HEK293 (cell line): Measurements from ENCODE around the gene EZH2.

ENCODE experiments used
- CTCF ChIA-PET: fragments of 350-600 bp; formaldehyde crosslinking; extraction: SDS; loops from one replicate; lab custom pipeline; 2021; ENCODE audit warnings: antibody characterized with exemption; lab: Yijun Ruan, JAX
- POLR2A ChIA-PET: fragments of 300-600 bp; formaldehyde crosslinking; extraction: SDS; loops from one replicate; lab custom pipeline; 2020; ENCODE audit warnings: antibody characterized with exemption, inconsistent platforms; lab: Yijun Ruan, JAX
- H3K27ac ChIP-seq: fragments of 200-500 bp; sonication (Bioruptor generic); 2 replicates; pipeline ENCODE4 v1.5.1; 2014; ENCODE audit warnings: low read depth, low read length, control low read depth, inconsistent platforms; ENCODE audit errors: extremely low read depth
- H3K36me3 ChIP-seq, 2 experiments: fragments of 200-500 bp in 1 of 2; sonication (Bioruptor generic) in 1 of 2; 1 replicate in 1 of 2; 2 replicates in 1 of 2; pipeline ENCODE4 v1.5.1; 2014 to 2017; ENCODE audit warnings: inconsistent platforms in 2 of 2, low read length in 2 of 2; ENCODE audit not compliant: control insufficient read depth in 2 of 2, insufficient read depth in 1 of 2
- H3K4me1 ChIP-seq: fragments of 200-500 bp; sonication (Bioruptor generic); 2 replicates; pipeline ENCODE4 v1.5.1; 2014; ENCODE audit warnings: mild to moderate bottlenecking, low read length, inconsistent platforms; ENCODE audit not compliant: control insufficient read depth, insufficient read depth
- H3K4me3 ChIP-seq: 2 replicates; pipeline ENCODE4 v1.5.1; 2011; ENCODE audit warnings: low read depth, mild to moderate bottlenecking, control low read depth, low read length, moderate library complexity
- H3K9me3 ChIP-seq: fragments of 200-500 bp; sonication (Bioruptor generic); 2 replicates; pipeline ENCODE4 v1.5.1; 2014; ENCODE audit warnings: low read depth, low read length, inconsistent platforms; ENCODE audit not compliant: control insufficient read depth, insufficient read depth
- FEZF1 ChIP-seq: fragments of 450-650 bp; formaldehyde crosslinking; IDR thresholded peaks from 2 replicates; pipeline ENCODE4 v1.5.1; 2016; ENCODE audit warnings: missing biosample characterization, missing genetic modification characterization
- GFI1B ChIP-seq: fragments of 450-650 bp; formaldehyde crosslinking; IDR thresholded peaks from 2 replicates; pipeline ENCODE4 v1.5.1; 2016; ENCODE audit warnings: missing biosample characterization, missing genetic modification characterization
- GLI2 ChIP-seq: fragments of 450-650 bp; formaldehyde crosslinking; IDR thresholded peaks from 2 replicates; pipeline ENCODE4; 2017; ENCODE audit warnings: missing biosample characterization, missing genetic modification characterization, low read depth, borderline replicate concordance
- GLI4 ChIP-seq: fragments of 450-650 bp; formaldehyde crosslinking; IDR thresholded peaks from 2 replicates; pipeline ENCODE4 v1.5.1; 2016; ENCODE audit warnings: missing biosample characterization, missing genetic modification characterization
- MYNN ChIP-seq: fragments of 450-650 bp; formaldehyde crosslinking; IDR thresholded peaks from 2 replicates; pipeline ENCODE4 v1.5.1; 2016; ENCODE audit warnings: missing biosample characterization, missing genetic modification characterization, borderline replicate concordance
- SP3 ChIP-seq: fragments of 450-650 bp; formaldehyde crosslinking; IDR thresholded peaks from 2 replicates; pipeline ENCODE4 v1.5.1; 2016; ENCODE audit warnings: missing biosample characterization, missing genetic modification characterization
- WT1 ChIP-seq: fragments of 450-650 bp; formaldehyde crosslinking; IDR thresholded peaks from 2 replicates; pipeline ENCODE4 v1.5.1; 2016; ENCODE audit warnings: missing biosample characterization, missing genetic modification characterization
- ZBTB20 ChIP-seq: fragments of 450-650 bp; formaldehyde crosslinking; IDR thresholded peaks from 2 replicates; pipeline ENCODE4 v1.5.1; 2016; ENCODE audit warnings: missing biosample characterization, missing genetic modification characterization
- ZNF114 ChIP-seq: fragments of 450-650 bp; formaldehyde crosslinking; IDR thresholded peaks from 2 replicates; pipeline ENCODE4 v1.5.0; 2017; ENCODE audit warnings: missing biosample characterization, missing genetic modification characterization
- ZNF23 ChIP-seq: fragments of 450-650 bp; formaldehyde crosslinking; IDR thresholded peaks from 2 replicates; pipeline ENCODE4 v1.5.1; 2016; ENCODE audit warnings: missing biosample characterization, missing genetic modification characterization, borderline replicate concordance
- ZNF292 ChIP-seq: fragments of 450-650 bp; formaldehyde crosslinking; IDR thresholded peaks from 2 replicates; pipeline ENCODE4 v1.5.1; 2016; ENCODE audit warnings: low read depth, missing biosample characterization, missing genetic modification characterization, borderline replicate concordance
- ZNF423 ChIP-seq: fragments of 450-650 bp; formaldehyde crosslinking; IDR thresholded peaks from 2 replicates; pipeline ENCODE4 v1.5.1; 2016; ENCODE audit warnings: missing biosample characterization, missing genetic modification characterization
- ZNF571 ChIP-seq: fragments of 450-650 bp; formaldehyde crosslinking; IDR thresholded peaks from 2 replicates; pipeline ENCODE4 v1.5.0; 2017; ENCODE audit warnings: missing biosample characterization, missing genetic modification characterization
- ZNF629 ChIP-seq: fragments of 450-650 bp; formaldehyde crosslinking; IDR thresholded peaks from 2 replicates; pipeline ENCODE4 v1.5.1; 2017; ENCODE audit warnings: missing biosample characterization, missing genetic modification characterization
- TF ChIP-seq, protein P1 (sequence below): fragments of 450-650 bp; formaldehyde crosslinking; IDR thresholded peaks from 2 replicates; pipeline ENCODE4 v1.5.1; 2016; ENCODE audit warnings: missing biosample characterization, missing genetic modification characterization
- TF ChIP-seq, protein P2 (sequence below): fragments of 450-650 bp; formaldehyde crosslinking; IDR thresholded peaks from 2 replicates; pipeline ENCODE4 v1.5.1; 2017; ENCODE audit warnings: missing biosample characterization, missing genetic modification characterization
- TF ChIP-seq, protein P3 (sequence below): fragments of 450-650 bp; formaldehyde crosslinking; IDR thresholded peaks from 2 replicates; pipeline ENCODE4 v1.5.1; 2016; ENCODE audit warnings: missing biosample characterization, missing genetic modification characterization, borderline replicate concordance

EZH2 gene

DNA sequence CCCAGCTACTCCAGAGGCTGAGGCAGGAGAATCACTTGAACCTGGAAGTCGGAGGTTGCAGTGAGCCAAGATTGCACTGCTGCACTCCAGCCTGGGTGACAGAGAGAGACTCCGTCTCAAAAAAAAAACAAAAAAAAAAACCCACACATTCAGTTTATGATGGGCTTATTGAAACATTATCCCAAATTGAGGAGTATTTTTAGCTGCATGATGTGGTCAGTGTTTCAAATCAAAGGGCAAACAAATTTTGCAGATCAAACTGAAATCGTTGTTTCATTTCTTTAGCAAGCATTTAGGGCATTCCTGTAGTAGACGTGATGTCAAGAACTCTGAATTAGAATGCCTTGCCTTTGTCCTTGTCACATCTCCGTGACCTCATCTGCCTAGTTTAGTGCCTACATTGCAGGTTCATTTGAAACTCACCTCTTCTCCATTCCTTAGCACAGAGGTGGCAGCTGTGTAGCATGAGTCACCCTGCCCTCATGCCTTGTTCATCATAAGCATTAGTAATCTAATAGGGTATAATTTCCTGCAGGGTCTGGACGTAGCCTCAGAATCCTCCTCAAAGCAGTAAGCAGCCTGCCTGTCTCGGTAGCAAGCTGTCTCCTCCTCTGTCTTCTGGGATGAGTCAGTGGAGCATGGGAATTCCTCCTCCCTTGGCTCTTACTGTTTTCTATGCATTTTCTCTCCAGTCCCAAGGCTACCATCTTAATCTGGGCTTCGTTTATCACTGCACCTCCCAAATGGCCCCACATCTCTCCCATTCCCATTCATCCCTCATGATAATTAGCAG, 111.6 kb downstream of the EZH2 start (continued):
- TF ChIP-seq, protein P1, sequence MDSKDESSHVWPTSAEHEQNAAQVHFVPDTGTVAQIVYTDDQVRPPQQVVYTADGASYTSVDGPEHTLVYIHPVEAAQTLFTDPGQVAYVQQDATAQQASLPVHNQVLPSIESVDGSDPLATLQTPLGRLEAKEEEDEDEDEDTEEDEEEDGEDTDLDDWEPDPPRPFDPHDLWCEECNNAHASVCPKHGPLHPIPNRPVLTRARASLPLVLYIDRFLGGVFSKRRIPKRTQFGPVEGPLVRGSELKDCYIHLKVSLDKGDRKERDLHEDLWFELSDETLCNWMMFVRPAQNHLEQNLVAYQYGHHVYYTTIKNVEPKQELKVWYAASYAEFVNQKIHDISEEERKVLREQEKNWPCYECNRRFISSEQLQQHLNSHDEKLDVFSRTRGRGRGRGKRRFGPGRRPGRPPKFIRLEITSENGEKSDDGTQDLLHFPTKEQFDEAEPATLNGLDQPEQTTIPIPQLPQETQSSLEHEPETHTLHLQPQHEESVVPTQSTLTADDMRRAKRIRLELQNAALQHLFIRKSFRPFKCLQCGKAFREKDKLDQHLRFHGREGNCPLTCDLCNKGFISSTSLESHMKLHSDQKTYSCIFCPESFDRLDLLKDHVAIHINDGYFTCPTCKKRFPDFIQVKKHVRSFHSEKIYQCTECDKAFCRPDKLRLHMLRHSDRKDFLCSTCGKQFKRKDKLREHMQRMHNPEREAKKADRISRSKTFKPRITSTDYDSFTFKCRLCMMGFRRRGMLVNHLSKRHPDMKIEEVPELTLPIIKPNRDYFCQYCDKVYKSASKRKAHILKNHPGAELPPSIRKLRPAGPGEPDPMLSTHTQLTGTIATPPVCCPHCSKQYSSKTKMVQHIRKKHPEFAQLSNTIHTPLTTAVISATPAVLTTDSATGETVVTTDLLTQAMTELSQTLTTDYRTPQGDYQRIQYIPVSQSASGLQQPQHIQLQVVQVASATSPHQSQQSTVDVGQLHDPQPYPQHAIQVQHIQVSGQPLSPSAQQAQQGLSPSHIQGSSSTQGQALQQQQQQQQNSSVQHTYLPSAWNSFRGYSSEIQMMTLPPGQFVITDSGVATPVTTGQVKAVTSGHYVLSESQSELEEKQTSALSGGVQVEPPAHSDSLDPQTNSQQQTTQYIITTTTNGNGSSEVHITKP (tag by site-specific recombination), result no peak
- TF ChIP-seq WT1 (tag by site-specific recombination), result peak; percentile 83; the same call in 1 of the 2 replicates
- no peak for TF ChIP-seq ZNF423 (tag by site-specific recombination)
- peak; percentile 99 for TF ChIP-seq ZNF629 (tag by site-specific recombination)
- TF ChIP-seq ZNF571, result no peak
- no peak for TF ChIP-seq ZNF292 (tag by site-specific recombination)
- TF ChIP-seq ZNF114 (tag by site-specific recombination), result no peak
- TF ChIP-seq SP3 (tag by site-specific recombination), result peak; percentile 33; the same call in 1 of the 2 replicates
- TF ChIP-seq MYNN (tag by site-specific recombination), result no peak

DNA sequence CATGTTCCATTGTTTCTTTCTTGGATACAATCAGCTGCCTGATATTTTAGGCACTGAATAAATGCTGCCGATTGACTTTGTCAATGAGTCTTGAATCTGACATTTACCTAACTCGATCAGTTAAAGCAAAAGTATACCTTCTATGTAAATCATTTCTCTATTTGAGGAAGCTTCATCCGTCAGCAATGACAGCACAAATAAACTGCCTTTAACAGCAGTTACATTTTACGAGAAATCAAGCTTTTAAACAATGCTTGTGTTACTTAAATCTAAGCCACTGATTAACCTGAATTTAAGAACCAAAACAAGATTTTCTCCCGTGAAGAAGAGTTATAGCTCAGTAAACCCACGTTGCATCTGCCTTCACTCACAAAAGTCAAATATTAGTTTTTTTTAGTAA, 114.1 kb downstream of the EZH2 start:
- Histone ChIP-seq H3K27ac (no peak overlapping the region), H3K9me3 (no peaks in the 10 kb centered on the region), H3K4me3 (no peak overlapping the region), H3K4me1 (peaks cover 3% of the 10 kb centered on the region), H3K36me3 (peaks cover 0 to 53% of the 10 kb centered on the region in 2 experiments; a peak in 1 of 3 replicates)
- ChIA-PET CTCF (interaction anchor here (0.6 kb wide), 1 partner anchor 222 kb away, joined by 3 read pairs; no protein-coding TSS in a partner anchor), POLR2A (no interaction called here)
- TF ChIP-seq GFI1B, result peak; percentile 78; the same call in 1 of the 2 replicates
- TF ChIP-seq, protein P2, sequence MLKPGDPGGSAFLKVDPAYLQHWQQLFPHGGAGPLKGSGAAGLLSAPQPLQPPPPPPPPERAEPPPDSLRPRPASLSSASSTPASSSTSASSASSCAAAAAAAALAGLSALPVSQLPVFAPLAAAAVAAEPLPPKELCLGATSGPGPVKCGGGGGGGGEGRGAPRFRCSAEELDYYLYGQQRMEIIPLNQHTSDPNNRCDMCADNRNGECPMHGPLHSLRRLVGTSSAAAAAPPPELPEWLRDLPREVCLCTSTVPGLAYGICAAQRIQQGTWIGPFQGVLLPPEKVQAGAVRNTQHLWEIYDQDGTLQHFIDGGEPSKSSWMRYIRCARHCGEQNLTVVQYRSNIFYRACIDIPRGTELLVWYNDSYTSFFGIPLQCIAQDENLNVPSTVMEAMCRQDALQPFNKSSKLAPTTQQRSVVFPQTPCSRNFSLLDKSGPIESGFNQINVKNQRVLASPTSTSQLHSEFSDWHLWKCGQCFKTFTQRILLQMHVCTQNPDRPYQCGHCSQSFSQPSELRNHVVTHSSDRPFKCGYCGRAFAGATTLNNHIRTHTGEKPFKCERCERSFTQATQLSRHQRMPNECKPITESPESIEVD (tag by site-specific recombination), result peak; percentile 77
- TF ChIP-seq, protein P3, sequence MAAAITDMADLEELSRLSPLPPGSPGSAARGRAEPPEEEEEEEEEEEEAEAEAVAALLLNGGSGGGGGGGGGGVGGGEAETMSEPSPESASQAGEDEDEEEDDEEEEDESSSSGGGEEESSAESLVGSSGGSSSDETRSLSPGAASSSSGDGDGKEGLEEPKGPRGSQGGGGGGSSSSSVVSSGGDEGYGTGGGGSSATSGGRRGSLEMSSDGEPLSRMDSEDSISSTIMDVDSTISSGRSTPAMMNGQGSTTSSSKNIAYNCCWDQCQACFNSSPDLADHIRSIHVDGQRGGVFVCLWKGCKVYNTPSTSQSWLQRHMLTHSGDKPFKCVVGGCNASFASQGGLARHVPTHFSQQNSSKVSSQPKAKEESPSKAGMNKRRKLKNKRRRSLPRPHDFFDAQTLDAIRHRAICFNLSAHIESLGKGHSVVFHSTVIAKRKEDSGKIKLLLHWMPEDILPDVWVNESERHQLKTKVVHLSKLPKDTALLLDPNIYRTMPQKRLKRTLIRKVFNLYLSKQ, result no peak
- TF ChIP-seq ZBTB20 (tag by site-specific recombination), result no peak
- TF ChIP-seq ZNF23 (tag by site-specific recombination), result no peak
- TF ChIP-seq GLI4 (tag by site-specific recombination), result no peak
- peak; percentile 34; the same call in 1 of the 2 replicates for TF ChIP-seq FEZF1 (tag by site-specific recombination)
- TF ChIP-seq GLI2, result no peak
- no peak for TF ChIP-seq ZNF292 (tag by site-specific recombination)
